BLaER1 treated with 17β-estradiol and CSF1 and Interleukin-3, amounts not matched to agents 10 nM and 100 nM (cell line): Measurements from ENCODE around the gene WFDC12.
A peak's percentile ranks its signal among the peaks of the same experiment; 100 is the strongest.

Source experiments
- H3K27ac ChIP-seq, 11 experiments: shearing (Covaris generic); formaldehyde crosslinking; 2 replicates each; pipeline ENCODE4 v1.8.1; 2022
- H3K27me3 ChIP-seq, 11 experiments: shearing (Covaris generic); formaldehyde crosslinking; 2 replicates each; pipeline ENCODE4 v1.8.1; 2022
- H3K36me3 ChIP-seq, 11 experiments: shearing (Covaris generic); formaldehyde crosslinking; 2 replicates each; pipeline ENCODE4 v1.8.1; 2022
- H3K4me1 ChIP-seq, 10 experiments: shearing (Covaris generic); formaldehyde crosslinking; 2 replicates each; pipeline ENCODE4 v1.8.1; 2022
- H3K4me2 ChIP-seq, 11 experiments: shearing (Covaris generic); formaldehyde crosslinking; 2 replicates each; pipeline ENCODE4 v1.8.1; 2022
- H3K4me3 ChIP-seq, 10 experiments: shearing (Covaris generic); formaldehyde crosslinking; 2 replicates each; pipeline ENCODE4 v1.8.1; 2022
- H3K9ac ChIP-seq, 11 experiments: shearing (Covaris generic); formaldehyde crosslinking; 2 replicates each; pipeline ENCODE4 v1.8.1; 2022
- H3K9me3 ChIP-seq, 11 experiments: shearing (Covaris generic); formaldehyde crosslinking; replicated peaks in 1 of 11; 2 replicates each; pipeline ENCODE4 v1.8.1; 2022
- H4K20me1 ChIP-seq, 11 experiments: shearing (Covaris generic); formaldehyde crosslinking; 2 replicates each; pipeline ENCODE4 v1.8.1; 2022
- Cebpa-rat ChIP-seq, 11 experiments: shearing (Covaris generic); IDR thresholded peaks; 2 replicates each; pipeline ENCODE4 v1.8.1; 2022

WFDC12 gene

DNA sequence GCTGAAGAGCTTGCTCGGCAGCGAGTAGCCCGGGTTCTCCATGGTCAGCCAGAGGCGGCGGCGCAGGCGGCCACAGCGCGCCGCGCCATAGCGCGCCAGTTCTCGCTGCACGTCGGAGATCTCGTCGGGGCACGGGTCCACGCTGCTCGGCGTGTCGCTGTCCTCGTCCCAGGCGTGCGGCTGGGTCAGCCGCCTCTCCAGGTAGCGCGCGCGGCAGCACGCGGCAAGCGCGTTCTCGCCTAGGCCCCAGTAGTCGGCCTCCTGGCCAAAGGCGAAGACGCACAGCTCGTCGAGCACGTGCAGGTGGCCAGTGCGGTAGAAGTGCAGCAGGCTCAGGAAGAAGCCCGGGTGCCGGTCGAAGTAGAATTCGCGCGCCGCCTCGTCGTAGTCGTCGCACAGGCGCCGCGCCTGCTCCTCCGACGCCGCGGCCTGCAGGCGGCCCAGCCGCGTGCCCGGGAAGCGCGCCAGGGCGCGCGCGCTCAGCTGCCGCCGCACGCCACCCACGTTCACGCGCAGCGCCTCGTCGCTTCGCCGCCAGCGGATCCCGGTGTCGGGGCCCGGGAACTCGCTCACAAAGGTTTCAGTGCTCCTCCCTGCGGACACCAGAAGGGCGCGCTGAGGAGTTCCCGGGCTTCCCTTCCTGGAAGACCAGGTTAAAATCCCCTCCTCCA, 26.0 kb downstream of the WFDC12 start:
- Histone ChIP-seq H3K4me3 (no peak overlapping the region), H3K36me3 (no peaks in the 10 kb centered on the region), H3K27me3 (peaks cover 25 to 33% (median 30%) of the 10 kb centered on the region in 11 experiments), H3K9me3 (no peaks in the 10 kb centered on the region), H3K4me2 (no peak overlapping the region), H3K27ac (no peak overlapping the region), H3K9ac (no peak overlapping the region), H4K20me1 (peaks cover 0 to 19% (median 0%) of the 10 kb centered on the region in 11 experiments; a peak in 3 of 22 replicates), H3K4me1 (peaks cover 6 to 16% (median 13%) of the 10 kb centered on the region in 10 experiments; a peak in 16 of 20 replicates)
- TF ChIP-seq Cebpa-rat (IDR thresholded peaks at IDR 0.05) = no peak

DNA sequence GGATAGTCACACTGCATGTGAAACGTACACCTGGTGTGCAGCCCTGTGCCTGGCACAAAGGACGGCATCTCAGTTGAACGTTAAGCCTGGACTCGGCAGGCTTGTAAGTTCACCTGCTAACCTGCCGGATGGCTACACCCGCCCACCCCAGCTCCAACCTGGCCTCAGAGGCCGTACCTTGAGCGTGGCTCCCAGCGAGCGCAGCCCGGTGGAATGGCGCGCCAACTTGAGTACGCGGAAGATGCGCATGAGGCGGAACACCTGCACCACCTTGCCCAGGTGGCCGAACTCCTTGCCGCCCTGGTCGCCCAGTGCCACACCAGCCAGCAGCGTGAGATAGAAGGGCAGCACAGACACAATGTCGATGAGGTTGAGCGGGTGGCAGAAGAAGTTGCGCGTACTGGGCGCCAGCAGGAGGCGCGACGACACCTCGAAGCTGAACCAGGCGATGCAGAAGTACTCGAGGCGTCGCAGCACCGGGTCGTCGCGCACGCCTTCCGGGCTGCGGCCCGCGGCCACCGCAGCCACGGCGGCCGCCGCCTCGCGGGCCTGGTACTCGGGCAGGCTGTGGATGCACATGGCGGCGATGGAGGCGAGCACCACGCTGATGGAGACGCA, 26.7 kb downstream of the WFDC12 start:
- Histone ChIP-seq H3K4me1 (peaks cover 0 to 12% (median 8%) of the 10 kb centered on the region in 10 experiments; a peak in 14 of 20 replicates), H3K4me2 (no peak overlapping the region), H3K4me3 (no peak overlapping the region), H3K27ac (no peak overlapping the region), H4K20me1 (peaks cover 0 to 19% (median 0%) of the 10 kb centered on the region in 11 experiments; a peak in 3 of 22 replicates), H3K36me3 (no peaks in the 10 kb centered on the region), H3K9me3 (no peaks in the 10 kb centered on the region), H3K9ac (no peak overlapping the region), H3K27me3 (peaks cover 25 to 33% (median 30%) of the 10 kb centered on the region in 11 experiments)
- TF ChIP-seq Cebpa-rat (IDR thresholded peaks at IDR 0.05) = no peak

- no peaks in the 10 kb centered on the region for H3K9me3 ChIP-seq
- no peak overlapping the region for H3K4me2 ChIP-seq
- H3K4me1 ChIP-seq = peaks cover 4 to 15% (median 8%) of the 10 kb centered on the region in 10 experiments; a peak in 15 of 20 replicates
- H4K20me1 ChIP-seq = peaks cover 0 to 19% (median 0%) of the 10 kb centered on the region in 11 experiments; a peak in 3 of 22 replicates
- H3K27ac ChIP-seq = no peak overlapping the region
- no peak for TF ChIP-seq Cebpa-rat (IDR thresholded peaks at IDR 0.05)
- no peaks in the 10 kb centered on the region for H3K36me3 ChIP-seq
- no peak overlapping the region for H3K4me3 ChIP-seq
- H3K9ac ChIP-seq = no peak overlapping the region
- peaks cover 24 to 30% (median 27%) of the 10 kb centered on the region in 11 experiments for H3K27me3 ChIP-seq
These were observed 27.5 kb downstream of the WFDC12 start for GRCh38 chr20:45096781-45097180.

GRCh38 chr20:45095805-45096238, 28.4 kb downstream of the WFDC12 start:
- H3K4me2 ChIP-seq = no peak overlapping the region
- peaks cover 4 to 19% (median 13%) of the 10 kb centered on the region in 10 experiments; a peak in 17 of 20 replicates for H3K4me1 ChIP-seq
- H3K27ac ChIP-seq = no peak overlapping the region
- TF ChIP-seq Cebpa-rat (IDR thresholded peaks at IDR 0.05) = no peak
- peaks cover 0 to 12% (median 0%) of the 10 kb centered on the region in 11 experiments; a peak in 2 of 22 replicates for H4K20me1 ChIP-seq
- H3K36me3 ChIP-seq = no peaks in the 10 kb centered on the region
- no peak overlapping the region for H3K9ac ChIP-seq
- H3K4me3 ChIP-seq = no peak overlapping the region
- H3K27me3 ChIP-seq = peaks cover 15 to 21% (median 18%) of the 10 kb centered on the region in 11 experiments
- no peaks in the 10 kb centered on the region for H3K9me3 ChIP-seq

GRCh38 chr20:45094864-45095574, 29.2 kb downstream of the WFDC12 start:
- peaks cover 0 to 12% (median 0%) of the 10 kb centered on the region in 11 experiments; a peak in 2 of 22 replicates for H4K20me1 ChIP-seq
- H3K9ac ChIP-seq = no peak overlapping the region
- peaks cover 0 to 1% (median 0%) of the 10 kb centered on the region in 11 experiments; a peak in 1 of 22 replicates for H3K36me3 ChIP-seq
- no peak for TF ChIP-seq Cebpa-rat (IDR thresholded peaks at IDR 0.05)
- H3K4me3 ChIP-seq = no peak overlapping the region
- no peak overlapping the region for H3K27ac ChIP-seq
- no peak overlapping the region for H3K4me2 ChIP-seq
- H3K27me3 ChIP-seq = peaks cover 7 to 13% (median 10%) of the 10 kb centered on the region in 11 experiments
- H3K4me1 ChIP-seq = peaks cover 0 to 17% (median 12%) of the 10 kb centered on the region in 10 experiments; a peak in 13 of 20 replicates
- H3K9me3 ChIP-seq = no peaks in the 10 kb centered on the region

DNA sequence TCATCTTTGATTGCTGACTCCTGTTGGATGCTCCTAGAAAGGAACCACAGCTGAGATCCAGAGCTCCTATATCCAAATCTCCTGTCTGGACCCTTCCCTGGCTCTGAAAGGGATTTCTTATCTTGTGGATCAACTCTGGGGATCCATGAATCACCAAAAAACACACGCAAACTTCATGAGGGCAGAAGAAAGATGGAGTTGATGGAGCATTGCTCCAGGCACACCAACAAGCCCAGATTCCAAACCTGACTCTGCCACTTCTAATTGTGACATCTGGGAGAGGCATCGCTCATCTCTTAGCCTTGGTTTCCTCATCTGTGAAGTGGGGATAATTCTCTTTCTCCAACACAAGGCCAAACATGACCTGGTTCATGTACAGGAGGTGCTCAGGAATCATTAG, 30.1 kb downstream of the WFDC12 start:
- TF ChIP-seq Cebpa-rat (IDR thresholded peaks at IDR 0.05) = no peak
- H3K4me3 ChIP-seq = no peak overlapping the region
- H4K20me1 ChIP-seq = peaks cover 0 to 12% (median 0%) of the 10 kb centered on the region in 11 experiments; a peak in 2 of 22 replicates
- peaks cover 0 to 5% (median 0%) of the 10 kb centered on the region in 11 experiments; a peak in 2 of 22 replicates for H3K36me3 ChIP-seq
- peaks cover 0 to 17% (median 12%) of the 10 kb centered on the region in 10 experiments; a peak in 13 of 20 replicates for H3K4me1 ChIP-seq
- H3K9ac ChIP-seq = no peak overlapping the region
- H3K4me2 ChIP-seq = no peak overlapping the region
- no peaks in the 10 kb centered on the region for H3K9me3 ChIP-seq
- H3K27me3 ChIP-seq = peaks cover 0 to 5% (median 1%) of the 10 kb centered on the region in 11 experiments; a peak in 7 of 22 replicates
- H3K27ac ChIP-seq = no peak overlapping the region

DNA sequence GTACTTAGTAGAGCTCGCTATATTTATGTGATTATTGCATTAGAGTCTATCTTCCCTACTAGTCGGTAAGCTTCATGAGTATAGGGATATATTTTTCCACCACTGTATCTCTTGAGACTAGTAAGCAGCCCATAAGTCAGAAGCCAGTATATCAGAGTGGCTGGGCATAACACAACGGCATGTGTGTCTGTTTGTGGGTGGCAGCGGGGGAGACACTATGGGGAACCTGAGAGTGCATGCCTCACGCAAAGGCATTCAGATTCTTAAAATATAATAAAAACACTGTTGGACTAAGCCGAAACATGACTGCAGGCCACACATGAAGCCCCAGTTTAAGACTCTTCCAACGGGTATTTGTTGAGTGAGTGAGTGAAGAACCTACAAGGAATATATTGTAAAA, 31.4 kb downstream of the WFDC12 start:
- H3K27me3 ChIP-seq = no peaks in the 10 kb centered on the region
- H4K20me1 ChIP-seq = peaks cover 0 to 5% (median 0%) of the 10 kb centered on the region in 11 experiments; a peak in 2 of 22 replicates

GRCh38 chr20:45091366-45091765, 32.9 kb downstream of the WFDC12 start:
- Histone ChIP-seq H3K4me2 (peak overlapping the region in 9 of 11 experiments; percentile 15 to 61 (median 42); a peak in 15 of 22 replicates), H3K4me1 (peaks cover 7 to 17% (median 13%) of the 10 kb centered on the region in 10 experiments; a peak in 17 of 20 replicates)

More for the DNA sequence above, 31.4 kb downstream of the WFDC12 start:
- H3K36me3 ChIP-seq = peaks cover 0 to 5% (median 0%) of the 10 kb centered on the region in 11 experiments; a peak in 2 of 22 replicates
- no peak for TF ChIP-seq Cebpa-rat (IDR thresholded peaks at IDR 0.05)
- H3K4me2 ChIP-seq = no peak overlapping the region
- H3K4me1 ChIP-seq = peaks cover 0 to 17% (median 12%) of the 10 kb centered on the region in 10 experiments; a peak in 13 of 20 replicates
- H3K9ac ChIP-seq = no peak overlapping the region
- no peak overlapping the region for H3K27ac ChIP-seq
- H3K4me3 ChIP-seq = no peak overlapping the region
- H3K9me3 ChIP-seq = no peaks in the 10 kb centered on the region

More at GRCh38 chr20:45091366-45091765, 32.9 kb downstream of the WFDC12 start:
- Histone ChIP-seq H3K9ac (no peak overlapping the region), H3K27me3 (no peaks in the 10 kb centered on the region), H3K9me3 (no peaks in the 10 kb centered on the region), H4K20me1 (peaks cover 0 to 4% (median 0%) of the 10 kb centered on the region in 11 experiments; a peak in 1 of 22 replicates), H3K4me3 (no peak overlapping the region), H3K36me3 (peaks cover 0 to 10% (median 2%) of the 10 kb centered on the region in 11 experiments; a peak in 7 of 22 replicates), H3K27ac (no peak overlapping the region)
- no peak for TF ChIP-seq Cebpa-rat (IDR thresholded peaks at IDR 0.05)
